Smooth muscle cell (in vitro differentiated cells): ENCODE measurements around the gene FAF1. TPM values are rescaled to one million over a fixed set of nuclear protein-coding genes. Genes with fewer than 3 reads are reported as not detected.

ENCODE experiments used
- DNase-seq: peaks from one replicate; lab custom pipeline; 2025; ENCODE audit not compliant: unreplicated experiment; lab: John Stamatoyannopoulos, UW
- H2AFZ ChIP-seq: fragments of 200-600 bp; sonication (generic); 2 replicates; pipeline ENCODE4 v1.6.0; 2016; ENCODE audit warnings: antibody characterized with exemption, low read depth, mild to moderate bottlenecking
- H3F3A ChIP-seq: fragments of 200-600 bp; sonication (generic); 2 replicates; pipeline ENCODE4 v1.6.0; 2017; ENCODE audit warnings: antibody characterized with exemption, low read depth
- H3K27ac ChIP-seq: fragments of 200-600 bp; sonication (generic); 2 replicates; pipeline ENCODE4 v1.5.1; 2016; ENCODE audit warnings: low read depth, mild to moderate bottlenecking
- H3K27me3 ChIP-seq: fragments of 200-600 bp; sonication (generic); 2 replicates; pipeline ENCODE4 v1.6.1; 2016; ENCODE audit warnings: low read depth, mild to moderate bottlenecking
- H3K36me3 ChIP-seq: fragments of 200-600 bp; sonication (generic); 2 replicates; pipeline ENCODE4 v1.5.1; 2016; ENCODE audit warnings: low read depth
- H3K4me1 ChIP-seq: fragments of 200-600 bp; sonication (generic); 2 replicates; pipeline ENCODE4 v1.5.1; 2016; ENCODE audit warnings: low read depth
- H3K4me2 ChIP-seq: fragments of 200-600 bp; sonication (generic); 2 replicates; pipeline ENCODE4 v1.6.0; 2016; ENCODE audit warnings: mild to moderate bottlenecking
- H3K4me3 ChIP-seq: fragments of 200-600 bp; sonication (generic); 2 replicates; pipeline ENCODE4 v1.5.1; 2016; ENCODE audit warnings: mild to moderate bottlenecking
- H3K79me2 ChIP-seq: fragments of 200-600 bp; sonication (generic); 2 replicates; pipeline ENCODE4 v1.6.0; 2016; ENCODE audit warnings: low read depth, mild to moderate bottlenecking
- H3K9ac ChIP-seq: fragments of 200-600 bp; sonication (generic); 2 replicates; pipeline ENCODE4 v1.6.0; 2016; ENCODE audit warnings: low read depth
- H3K9me3 ChIP-seq: fragments of 200-600 bp; sonication (generic); replicated peaks from 2 replicates; pipeline ENCODE4 v1.5.1; 2016; ENCODE audit warnings: low read depth
- H4K20me1 ChIP-seq: fragments of 200-600 bp; sonication (generic); 2 replicates; pipeline ENCODE4 v1.6.0; 2016; ENCODE audit warnings: low read depth
- WGBS: methylation state at CpG from one replicate; pipeline ENCODE4 v1.1.7; 2016; ENCODE audit warnings: low lambda C conversion rate; 5-methylcytosine and 5-hydroxymethylcytosine counted together
- polyA plus RNA-seq: library from polyadenylated mRNA; unstranded; fragments of >200 nt; fragmentation: Nextera tagmentation; extraction: Ambion mirVana; gene quantifications from 2 replicates; pipeline ENCODE4 v1.2.1, GENCODE V29; 2016
- total RNA-seq: library from RNA; depleted of rRNA; stranded (reverse); fragments of >200 nt; gene quantifications from 2 replicates; pipeline ENCODE4 v1.2.3, GENCODE V29; 2014
- TF ChIP-seq, protein P1 (sequence below): fragments of 200-600 bp; sonication (generic); IDR thresholded peaks from 2 replicates; pipeline ENCODE4 v1.5.1; 2017; ENCODE audit warnings: borderline replicate concordance, mild to moderate bottlenecking, antibody characterized with exemption; ENCODE audit not compliant: insufficient read depth, poor library complexity, severe bottlenecking

FAF1 gene
- total and polyA plus RNA-seq, 2 experiments from 2014 or later: 51.5 to 51.6 TPM

DNA sequence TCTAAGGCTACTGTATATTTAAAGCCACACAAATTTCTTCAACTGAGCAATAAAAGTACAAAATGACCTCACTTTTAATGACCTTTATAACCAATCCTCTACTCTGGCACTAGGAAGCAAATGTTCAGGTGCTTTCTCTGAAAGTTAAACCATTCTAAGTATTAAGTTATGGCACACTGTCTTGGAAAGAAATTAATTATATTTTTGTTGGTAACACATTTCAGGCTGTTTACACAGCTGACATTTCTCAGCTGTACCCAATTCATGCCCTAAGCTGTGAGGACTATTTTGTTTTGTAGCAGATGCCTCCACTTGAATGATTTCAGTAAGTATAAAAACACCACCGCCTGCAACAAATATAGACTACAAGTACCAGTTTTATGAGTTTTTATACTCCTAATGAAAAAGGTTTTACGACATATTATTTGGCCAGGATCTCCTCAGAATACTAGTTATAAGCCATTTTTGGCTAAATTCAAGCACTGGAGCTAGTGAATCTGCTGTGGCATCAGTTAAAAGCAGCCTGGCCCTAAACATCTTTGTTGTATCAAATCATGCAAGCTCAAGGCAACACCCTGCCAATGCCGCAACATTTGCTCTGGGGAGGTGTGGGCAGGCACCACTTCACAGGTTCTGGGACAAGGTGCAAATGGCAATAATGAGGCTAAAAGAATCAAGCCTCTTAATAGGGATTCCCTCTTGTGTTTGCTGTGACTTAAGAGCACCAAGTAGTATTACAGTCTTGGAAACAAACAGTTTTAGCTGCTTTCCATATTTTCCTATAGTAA, 308.4 kb downstream of the FAF1 start:
- TF ChIP-seq, protein P1, sequence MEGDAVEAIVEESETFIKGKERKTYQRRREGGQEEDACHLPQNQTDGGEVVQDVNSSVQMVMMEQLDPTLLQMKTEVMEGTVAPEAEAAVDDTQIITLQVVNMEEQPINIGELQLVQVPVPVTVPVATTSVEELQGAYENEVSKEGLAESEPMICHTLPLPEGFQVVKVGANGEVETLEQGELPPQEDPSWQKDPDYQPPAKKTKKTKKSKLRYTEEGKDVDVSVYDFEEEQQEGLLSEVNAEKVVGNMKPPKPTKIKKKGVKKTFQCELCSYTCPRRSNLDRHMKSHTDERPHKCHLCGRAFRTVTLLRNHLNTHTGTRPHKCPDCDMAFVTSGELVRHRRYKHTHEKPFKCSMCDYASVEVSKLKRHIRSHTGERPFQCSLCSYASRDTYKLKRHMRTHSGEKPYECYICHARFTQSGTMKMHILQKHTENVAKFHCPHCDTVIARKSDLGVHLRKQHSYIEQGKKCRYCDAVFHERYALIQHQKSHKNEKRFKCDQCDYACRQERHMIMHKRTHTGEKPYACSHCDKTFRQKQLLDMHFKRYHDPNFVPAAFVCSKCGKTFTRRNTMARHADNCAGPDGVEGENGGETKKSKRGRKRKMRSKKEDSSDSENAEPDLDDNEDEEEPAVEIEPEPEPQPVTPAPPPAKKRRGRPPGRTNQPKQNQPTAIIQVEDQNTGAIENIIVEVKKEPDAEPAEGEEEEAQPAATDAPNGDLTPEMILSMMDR: no peak
- H3K27me3 ChIP-seq: no peaks in the 10 kb centered on the region
- no peak overlapping the region for H3K9ac ChIP-seq
- H3K27ac ChIP-seq: no peak overlapping the region
- peaks cover 6% of the 10 kb centered on the region for H4K20me1 ChIP-seq
- H2AFZ ChIP-seq: no peak overlapping the region
- H3K79me2 ChIP-seq: no peaks in the 10 kb centered on the region
- no peak overlapping the region for H3K4me3 ChIP-seq
- no peaks in the 10 kb centered on the region for H3K9me3 ChIP-seq
- 93% methylated on average over 3 of the region's 3 CpGs for WGBS
- no peak for DNase-seq
- H3K4me1 ChIP-seq: peaks cover 17% of the 10 kb centered on the region
- no peaks in the 10 kb centered on the region for H3F3A ChIP-seq
- no peak overlapping the region for H3K4me2 ChIP-seq
- no peaks in the 10 kb centered on the region for H3K36me3 ChIP-seq

DNA sequence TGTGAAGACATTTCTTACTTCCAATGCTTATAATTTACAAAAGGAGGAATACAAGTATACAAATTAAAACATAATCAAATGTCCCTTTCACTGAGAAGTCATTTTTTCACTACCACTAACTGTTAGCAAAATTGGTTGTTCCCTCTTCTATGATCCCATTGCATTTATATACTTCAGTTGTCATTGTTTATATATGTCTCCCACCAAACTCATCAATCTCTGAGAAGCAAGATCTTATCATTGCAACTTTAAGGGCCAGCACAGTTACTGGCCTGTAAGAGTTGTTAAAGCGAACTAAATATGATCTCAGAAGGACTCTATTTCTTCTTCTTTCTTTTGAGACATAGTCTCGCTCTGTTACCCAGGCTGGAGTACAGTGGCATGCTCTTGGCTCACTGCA, 313.5 kb downstream of the FAF1 start:
- Histone ChIP-seq H3K4me3 (no peak overlapping the region), H3K9ac (no peak overlapping the region), H3K9me3 (no peaks in the 10 kb centered on the region), H3K27ac (no peak overlapping the region), H2AFZ (no peak overlapping the region), H3F3A (no peaks in the 10 kb centered on the region), H3K27me3 (no peaks in the 10 kb centered on the region), H3K36me3 (no peaks in the 10 kb centered on the region), H3K4me1 (peaks cover 13% of the 10 kb centered on the region), H3K79me2 (no peaks in the 10 kb centered on the region), H4K20me1 (peaks cover 7% of the 10 kb centered on the region), H3K4me2 (no peak overlapping the region)
- 98% methylated on average over 2 of the region's 2 CpGs for WGBS
- DNase-seq: no peak
- TF ChIP-seq, protein P1: no peak

DNA sequence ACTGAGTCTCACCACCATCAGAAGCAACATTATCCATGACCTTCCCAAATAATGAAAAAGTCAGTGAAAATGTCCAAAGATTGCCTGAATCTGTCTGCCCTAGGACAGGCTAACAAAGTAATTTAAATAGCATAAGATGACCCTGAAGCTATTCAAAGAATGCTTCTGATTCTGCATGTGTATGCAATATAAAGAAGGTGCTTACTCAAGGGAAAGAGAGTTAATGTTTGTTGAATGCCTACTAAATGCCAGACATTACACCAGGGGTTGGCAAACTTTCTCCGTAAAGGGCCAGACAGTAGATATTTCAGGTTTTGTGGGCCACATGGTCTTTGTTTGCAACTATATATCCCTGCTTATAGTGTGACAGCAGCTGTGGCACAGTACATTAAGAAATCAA, 314.9 kb downstream of the FAF1 start:
- no peaks in the 10 kb centered on the region for H3F3A ChIP-seq
- no peaks in the 10 kb centered on the region for H3K27me3 ChIP-seq
- H3K4me1 ChIP-seq: no peaks in the 10 kb centered on the region
- peaks cover 4% of the 10 kb centered on the region for H4K20me1 ChIP-seq
- no peaks in the 10 kb centered on the region for H3K36me3 ChIP-seq
- H3K4me2 ChIP-seq: no peak overlapping the region
- no peak for DNase-seq
- H3K9me3 ChIP-seq: no peaks in the 10 kb centered on the region
- H3K9ac ChIP-seq: no peak overlapping the region
- 71% methylated on average over 1 of the region's 1 CpG for WGBS
- no peak overlapping the region for H2AFZ ChIP-seq
- H3K27ac ChIP-seq: no peak overlapping the region
- no peak overlapping the region for H3K4me3 ChIP-seq
- TF ChIP-seq, protein P1: no peak
- no peaks in the 10 kb centered on the region for H3K79me2 ChIP-seq
